Frontal cortex (tissue), 4 donors: ENCODE results near the gene DAZAP1. TPM values are rescaled to one million over a fixed set of nuclear protein-coding genes. Genes with fewer than 3 reads are reported as not detected.

ENCODE experiments used
- DNase-seq, 2 donors: peaks; one replicate each; pipeline ENCODE4 v3.0.0; 2012; ENCODE audit warnings: low spot score in 2 of 2
- FAIRE-seq: peaks from 2 replicates; lab custom pipeline; 2012; peaks lifted over from hg19 to GRCh38; lab: Jason Lieb, UNC
- total RNA-seq: library from RNA; depleted of rRNA; stranded (reverse); fragments of >200 nt; gene quantifications from one replicate; pipeline ENCODE4 v1.2.3, GENCODE V29; 2014
- donor health status: control.
- donor health status: control.
- donor health status: control.

Gene DAZAP1
- total RNA-seq, 1 donor from 2014 or later = 43.6 TPM

DNA sequence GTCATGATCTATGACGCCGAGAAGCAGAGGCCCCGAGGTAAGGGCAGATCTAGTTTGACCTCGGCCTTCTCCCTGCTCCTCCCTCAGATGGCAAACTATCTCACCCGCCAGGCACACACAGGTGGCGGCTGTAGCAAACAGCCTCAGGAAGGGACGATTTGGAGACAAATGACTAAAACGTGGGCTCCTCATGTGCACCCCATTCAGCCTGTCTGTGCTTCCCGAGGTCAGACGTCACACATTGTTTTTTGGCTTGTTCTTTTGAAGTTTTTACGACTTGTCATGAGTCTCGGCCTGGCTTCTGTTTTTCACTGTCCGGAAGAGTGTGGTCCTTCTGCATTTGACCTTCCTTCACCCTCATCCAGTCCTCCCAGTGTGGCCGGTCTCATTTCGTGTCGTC, 15.0 kb downstream of the DAZAP1 start:
- DNase-seq (no peak), FAIRE-seq (no peak)

DNA sequence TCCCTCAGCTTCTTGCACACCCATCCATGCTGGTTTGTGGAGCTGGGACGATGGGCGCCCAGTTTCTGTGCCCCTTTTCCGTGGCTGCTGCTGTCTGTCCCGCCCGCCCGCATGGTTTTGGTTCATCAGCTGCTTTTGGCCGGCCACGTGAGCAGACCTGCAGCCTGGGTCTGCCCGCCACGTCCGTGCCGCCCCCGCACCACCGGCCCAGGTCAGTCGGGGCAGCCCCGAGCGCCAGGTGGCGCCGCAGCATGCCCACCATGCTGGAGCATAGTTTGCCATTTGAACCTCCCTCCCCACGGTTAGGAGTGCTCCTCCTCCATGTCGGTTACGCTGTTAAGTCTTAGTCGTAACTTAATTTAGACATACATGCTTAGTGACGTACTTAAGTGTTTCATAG, 15.6 kb downstream of the DAZAP1 start:
- DNase-seq (no peak), FAIRE-seq (no peak)

DNA sequence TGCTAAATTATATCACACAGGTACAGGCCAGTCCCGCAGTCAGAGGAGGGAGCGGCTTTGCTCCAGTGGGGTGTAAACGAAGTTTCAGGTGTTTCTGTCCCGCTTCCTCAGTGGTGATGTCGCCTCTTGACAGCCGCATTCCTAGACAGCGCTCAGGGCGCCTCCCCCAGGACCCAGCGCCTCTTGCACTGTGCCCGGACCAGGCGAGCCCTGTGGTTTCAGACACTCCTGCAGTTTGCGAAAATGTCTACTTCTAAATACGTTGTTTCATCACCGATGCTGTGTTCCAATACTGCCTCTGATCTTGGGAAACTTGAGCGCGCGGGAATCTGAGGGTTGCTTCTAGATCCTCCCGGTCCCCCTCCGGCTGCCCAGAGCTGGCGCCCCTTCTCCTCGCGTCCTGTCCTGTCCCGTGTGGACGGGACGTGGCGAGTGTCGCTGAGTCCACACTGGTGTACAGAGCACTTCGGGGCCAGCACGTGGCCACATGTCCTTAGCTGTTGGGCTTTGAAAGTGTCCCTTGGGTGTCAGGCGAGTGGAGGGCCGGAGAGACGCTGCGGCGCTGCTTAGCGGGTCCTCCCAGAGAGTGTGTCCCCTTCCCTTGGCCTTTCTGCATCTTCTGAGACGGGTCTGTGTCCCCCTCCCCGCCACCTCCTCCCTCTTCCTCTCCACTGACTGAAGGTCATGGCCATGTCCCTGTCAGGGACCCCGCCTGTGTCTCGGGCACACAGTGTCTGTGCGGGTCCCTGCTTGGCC, 16.2 kb downstream of the DAZAP1 start:
- DNase-seq (no peak), FAIRE-seq (no peak)

DNA sequence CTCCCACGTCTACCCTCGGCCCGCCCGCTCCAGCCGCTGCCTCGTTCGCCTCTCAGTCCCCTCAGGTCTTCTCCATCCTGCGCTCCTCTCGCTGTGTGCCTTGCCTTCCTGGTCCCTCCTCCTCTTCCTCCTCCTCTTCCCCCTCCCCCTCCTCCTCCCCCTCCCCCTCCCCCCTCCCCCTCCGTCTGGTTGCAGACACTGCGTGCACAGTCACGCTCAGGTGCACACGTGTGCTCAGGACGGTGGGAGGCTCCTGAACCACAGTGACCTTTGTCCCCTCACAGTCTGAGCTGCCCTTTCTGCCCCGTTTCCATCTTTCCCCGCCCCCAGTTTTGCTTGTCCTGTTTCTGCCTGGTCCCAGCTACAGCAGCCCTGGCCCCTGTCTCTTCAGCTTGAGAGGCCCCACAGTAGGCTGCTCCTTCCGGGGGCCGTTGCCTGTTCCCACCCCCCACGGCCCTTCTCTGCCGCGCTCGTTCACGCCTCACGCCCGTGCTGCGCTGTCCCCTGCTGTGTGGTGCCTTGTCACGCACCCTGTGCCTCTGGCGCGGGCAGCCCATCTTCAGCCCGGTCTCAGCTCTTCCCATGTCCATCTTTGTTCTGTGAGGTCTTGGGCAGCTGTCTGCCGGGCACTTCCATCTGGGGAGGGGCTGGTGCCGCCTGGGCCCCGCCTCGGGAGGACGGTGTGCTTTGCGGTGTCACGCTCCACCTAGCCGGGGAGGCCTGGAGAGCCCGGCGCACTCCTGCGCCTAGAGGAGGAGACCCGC, 17.0 kb downstream of the DAZAP1 start:
- no peak for FAIRE-seq
- DNase-seq = no peak

DNA sequence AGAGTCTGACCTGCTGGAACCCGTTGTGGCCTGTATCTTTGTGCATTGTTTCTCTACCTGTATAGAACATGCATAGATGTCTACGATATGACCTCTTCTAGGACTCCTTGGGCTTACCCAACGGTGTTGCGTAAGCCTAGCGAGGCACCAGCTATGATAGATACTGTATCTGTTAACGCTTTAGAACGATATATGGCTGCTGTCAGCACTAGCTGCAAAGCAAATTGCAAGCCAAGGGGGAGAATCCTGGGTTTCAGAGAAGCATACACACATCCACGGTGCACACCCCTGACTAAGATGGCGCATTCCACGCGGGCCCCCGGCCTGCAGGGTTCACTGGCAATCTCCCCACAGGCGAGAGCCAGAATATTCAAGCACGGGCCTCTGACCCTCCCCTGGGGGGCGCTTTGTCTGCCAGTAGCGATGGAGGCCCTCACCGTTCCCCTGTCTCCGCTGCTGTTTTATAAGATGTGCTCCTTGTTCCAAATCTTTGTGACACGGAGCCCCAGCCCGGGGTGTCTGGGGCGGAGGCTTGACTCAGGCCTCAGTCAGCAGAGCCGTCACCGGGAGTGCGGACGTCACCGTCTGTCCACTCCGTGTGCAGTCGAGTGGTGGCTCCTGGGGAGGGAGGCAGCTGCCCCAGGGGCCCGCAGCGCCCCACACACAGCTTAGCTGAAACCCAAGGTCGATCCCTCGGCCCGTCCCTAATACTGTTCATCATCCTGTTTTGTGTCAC, 17.9 kb downstream of the DAZAP1 start:
- no peak for FAIRE-seq
- DNase-seq = no peak

DNA sequence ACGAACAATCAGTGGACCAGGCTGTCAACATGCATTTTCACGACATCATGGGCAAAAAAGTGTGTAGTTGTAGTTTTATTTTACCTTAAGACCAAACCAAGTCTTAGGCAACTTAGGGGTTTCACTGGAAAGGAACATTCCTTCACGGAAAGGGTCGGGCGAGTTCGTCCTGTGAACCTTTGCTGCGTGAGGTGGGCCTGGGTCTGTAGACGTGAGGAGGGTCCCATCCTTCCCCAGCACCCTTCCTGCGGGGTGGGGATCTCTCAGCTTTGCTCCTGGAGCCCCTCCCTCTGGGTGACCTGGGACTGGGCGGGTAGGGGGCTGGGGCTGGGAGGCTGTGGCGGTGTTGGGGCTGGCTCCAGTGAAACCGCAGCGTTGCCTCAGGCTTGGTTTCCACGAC, 18.5 kb downstream of the DAZAP1 start:
- no peak for FAIRE-seq

DNA sequence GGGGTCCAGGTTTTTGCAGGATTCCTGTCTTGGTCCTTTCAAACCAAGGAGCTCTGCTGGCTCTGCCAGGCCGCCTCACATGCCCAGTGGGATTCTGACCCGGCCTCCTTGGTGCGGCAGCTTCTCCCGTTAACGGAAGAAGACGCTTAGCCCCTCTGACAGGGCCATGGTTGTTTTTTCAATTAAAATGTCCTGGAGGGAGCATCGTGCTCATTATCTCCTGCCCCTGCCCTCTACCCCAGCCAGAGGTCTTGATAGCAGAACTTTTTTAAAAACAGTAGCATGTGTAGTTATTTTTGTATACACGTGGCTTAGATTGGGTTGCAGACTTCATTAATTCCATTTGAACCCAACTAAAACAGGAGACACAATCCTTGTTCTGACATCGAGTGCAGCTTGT, 19.4 kb downstream of the DAZAP1 start:
- no peak for DNase-seq
- no peak for FAIRE-seq

More for the DNA sequence above, 18.5 kb downstream of the DAZAP1 start:
- DNase-seq = no peak

DNA sequence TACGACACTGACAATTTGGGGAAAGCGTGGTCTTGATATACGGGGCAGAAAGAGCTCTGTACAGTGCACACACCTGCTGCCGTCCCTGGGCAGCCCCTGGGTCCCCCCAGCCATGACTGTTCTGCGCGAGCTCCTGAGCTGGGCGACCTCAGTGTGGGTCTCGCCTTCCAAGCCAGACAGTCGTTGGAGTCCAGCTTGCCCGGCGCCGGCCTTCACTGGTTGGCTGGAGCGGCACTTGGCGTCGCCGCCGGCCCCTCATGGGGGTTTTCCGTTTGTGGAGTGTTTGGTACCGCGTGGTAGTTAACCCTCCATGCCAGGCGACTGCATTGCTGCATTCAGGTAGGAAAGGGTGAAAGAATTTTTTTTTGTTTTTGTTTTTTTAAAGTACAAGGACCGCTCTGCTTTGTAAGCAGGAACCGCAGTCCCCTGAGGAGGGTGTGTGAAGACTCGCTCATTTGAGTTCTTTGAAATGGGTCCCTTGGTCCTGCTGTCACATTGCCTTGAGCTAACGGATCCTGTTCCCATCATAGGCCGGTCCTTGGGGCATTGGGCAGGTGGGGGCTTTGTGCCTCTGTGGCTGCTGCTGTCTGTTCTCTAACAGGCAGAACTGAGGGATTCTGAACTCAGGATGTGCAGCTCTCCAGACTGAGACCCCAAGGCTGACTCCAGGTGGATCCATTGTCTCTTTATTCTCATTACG, 20.0 kb downstream of the DAZAP1 start:
- FAIRE-seq (no peak), DNase-seq (no peak)

DNA sequence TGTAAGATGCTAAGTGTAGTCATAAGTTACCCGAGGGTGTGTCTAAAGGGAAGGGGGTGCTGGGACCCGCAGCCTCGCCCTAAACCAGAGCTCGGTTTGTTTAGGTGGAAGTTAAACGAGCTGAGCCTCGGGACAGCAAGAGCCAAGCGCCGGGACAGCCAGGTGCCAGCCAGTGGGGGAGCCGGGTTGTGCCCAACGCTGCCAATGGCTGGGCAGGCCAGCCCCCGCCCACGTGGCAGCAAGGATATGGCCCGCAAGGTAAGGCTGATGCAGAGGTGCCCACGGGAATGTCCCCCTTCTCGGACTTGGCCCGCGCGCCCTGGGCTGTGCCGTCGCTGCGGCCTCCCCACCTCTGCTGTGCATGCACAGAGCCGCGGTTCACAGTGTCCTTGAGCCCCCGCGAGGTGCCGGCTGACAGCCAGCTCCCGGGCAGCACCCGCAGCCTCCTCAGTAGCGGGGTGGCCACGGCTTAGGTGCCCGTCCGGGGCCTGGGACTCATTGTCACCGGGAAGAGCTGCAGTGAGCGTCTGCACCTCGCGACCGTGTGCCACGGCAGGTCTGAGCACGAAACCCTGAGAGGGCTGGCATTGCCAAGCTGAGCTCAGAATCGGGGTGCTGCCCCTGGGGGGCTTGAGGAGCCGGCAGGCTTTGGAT, 21.5 kb downstream of the DAZAP1 start:
- DNase-seq (no peak), FAIRE-seq (no peak)

DNA sequence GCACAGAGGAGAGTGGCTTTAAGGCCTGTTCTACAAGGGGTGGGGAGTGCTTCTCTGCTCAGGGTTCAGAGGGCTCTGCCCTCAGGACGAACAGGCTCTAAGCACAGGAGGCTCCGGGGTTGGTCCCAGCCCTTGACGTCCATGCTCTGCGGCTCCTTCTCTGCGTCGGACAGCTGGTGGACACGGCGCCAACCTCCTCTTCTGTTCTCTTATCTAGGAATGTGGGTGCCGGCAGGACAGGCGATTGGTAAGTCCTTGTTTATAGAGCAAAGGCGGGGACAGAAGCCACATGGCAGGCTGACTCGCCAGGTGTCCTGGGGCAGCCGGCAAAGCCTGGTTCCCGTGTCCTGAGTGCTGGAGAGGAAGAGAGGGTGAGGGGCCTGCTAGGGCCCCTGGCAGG, 22.4 kb downstream of the DAZAP1 start:
- DNase-seq (no peak), FAIRE-seq (no peak)

DNA sequence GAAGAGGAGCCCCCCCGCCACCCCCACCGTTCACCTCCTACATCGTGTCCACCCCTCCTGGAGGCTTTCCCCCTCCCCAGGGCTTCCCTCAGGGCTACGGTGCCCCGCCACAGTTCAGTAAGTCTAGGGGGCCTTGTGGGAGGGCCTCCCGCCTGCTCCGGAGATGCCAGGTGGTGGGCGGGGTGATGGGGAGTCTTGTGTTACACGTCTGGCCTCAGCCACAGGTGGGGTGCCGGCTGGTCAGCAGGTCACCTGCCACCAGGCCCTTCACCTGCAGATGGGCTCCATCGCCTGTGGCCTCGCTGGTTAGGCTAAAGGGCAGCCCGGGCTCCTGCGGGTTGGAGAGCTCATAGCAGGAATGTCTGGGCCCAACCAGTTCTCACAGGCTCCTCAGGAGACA, 22.9 kb downstream of the DAZAP1 start:
- FAIRE-seq = no peak
- DNase-seq = no peak

DNA sequence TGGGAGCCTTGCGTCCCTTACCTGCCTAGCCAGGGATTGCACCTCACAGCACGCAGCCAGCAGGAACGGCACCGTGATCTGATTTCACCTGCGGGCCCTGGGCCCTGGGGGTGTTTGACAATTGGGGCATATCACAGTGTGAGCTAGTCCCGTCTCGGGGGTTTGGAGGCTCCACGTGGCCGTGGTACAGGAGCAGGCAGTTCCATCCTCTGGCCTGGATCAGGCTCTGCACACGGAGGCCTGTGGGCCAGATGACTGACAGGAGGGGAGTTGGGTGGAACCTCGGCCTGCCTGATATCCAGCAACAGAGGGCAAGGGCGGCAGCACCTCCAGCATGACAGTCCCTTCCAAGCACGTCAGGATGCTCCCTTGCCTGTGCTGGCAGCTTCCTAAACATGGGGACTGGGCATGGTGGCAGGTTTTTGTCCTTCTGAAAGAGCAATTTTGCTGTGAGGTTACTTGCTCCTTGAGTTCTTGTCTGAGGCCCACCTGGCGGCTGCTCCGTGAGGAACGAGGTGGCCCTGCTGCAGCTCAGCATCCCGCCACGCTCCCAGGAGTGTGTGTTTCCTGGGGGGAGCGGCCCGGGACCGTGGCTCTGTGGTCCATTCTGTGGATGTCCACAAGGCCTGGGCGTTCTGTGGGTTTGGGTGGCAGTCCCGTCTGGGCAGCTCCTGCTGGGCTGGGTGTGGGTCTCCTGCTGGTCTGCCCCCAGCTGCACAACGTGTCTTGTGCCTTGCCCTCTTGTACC, 24.5 kb downstream of the DAZAP1 start:
- FAIRE-seq = no peak
- no peak for DNase-seq

DNA sequence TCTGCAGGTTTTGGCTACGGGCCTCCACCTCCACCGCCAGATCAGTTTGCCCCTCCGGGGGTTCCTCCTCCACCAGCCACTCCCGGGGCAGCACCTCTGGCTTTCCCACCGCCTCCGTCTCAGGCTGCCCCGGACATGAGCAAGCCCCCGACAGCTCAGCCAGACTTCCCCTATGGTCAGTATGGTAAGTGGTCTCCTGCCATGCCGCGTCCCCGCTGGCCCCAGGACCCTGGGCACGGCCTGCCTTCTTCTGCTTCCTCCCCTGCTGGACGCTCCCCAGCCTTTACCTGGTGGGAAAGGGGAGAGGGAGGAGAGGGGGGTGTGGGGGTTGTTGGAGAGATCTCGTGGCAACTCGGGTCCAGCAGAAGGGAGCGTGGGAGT, 25.1 kb downstream of the DAZAP1 start:
- DNase-seq = no peak
- no peak for FAIRE-seq

DNA sequence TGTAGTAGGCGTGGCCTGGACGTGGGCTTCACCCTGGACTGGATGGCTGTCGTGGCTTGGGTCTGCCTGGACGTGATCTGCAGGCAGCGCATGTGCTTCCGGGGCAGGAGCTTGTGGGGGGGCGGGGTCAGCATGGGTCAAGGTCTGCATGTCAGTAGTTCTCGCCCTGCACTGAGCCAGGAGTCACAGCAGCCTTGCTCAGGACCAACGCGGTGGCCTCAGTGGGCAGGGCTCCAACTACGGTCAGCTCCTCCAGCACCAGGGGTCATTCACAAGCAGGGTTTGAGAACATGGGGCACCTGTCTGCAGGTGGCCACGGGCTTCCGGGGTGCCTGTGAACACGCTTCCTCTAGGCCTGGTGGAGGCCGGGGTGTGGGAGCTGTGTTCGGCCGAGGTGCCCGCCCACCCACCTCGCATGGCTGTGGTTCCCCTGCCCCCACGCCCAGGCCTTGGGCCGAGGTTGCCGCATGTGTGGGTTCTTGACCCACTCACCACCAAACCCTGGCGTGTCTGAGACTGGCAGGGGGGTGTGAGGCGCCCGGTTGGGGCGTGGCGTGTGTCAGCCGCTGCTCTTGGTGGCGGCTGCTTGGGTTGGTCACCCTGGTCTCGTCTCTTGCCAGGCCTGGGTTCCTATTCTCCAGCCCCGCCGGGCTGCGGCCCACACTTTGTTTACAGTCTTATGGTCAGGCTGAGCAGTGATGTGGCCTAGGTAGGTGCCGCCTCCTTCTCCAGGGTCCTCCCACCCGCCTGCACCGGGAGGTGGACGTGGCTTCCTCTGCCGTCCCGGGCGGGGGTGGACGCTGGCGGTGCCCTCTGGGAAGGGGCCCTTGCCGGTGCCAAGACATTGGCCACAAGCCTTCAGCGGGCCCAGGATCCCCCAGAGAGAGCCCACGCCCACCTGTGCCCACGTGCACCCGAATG, 26.0 kb downstream of the DAZAP1 start:
- FAIRE-seq = no peak
- DNase-seq = no peak

DNA sequence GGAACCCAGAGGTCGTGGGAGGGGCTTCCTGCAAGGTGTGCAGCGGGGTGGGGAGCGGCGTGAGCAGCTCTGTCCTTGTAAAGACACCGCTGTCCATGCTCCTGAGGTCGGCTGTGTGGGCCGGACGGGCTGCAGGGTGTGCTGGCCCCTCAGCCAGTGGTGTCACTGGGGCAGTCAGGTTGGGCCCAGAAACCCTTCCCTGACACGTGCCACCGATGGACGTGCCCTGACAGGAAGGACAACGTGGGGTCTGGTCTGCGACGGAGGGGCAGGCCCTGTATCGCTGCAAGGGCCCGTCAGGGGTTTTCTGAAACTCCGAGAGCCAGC, 26.6 kb downstream of the DAZAP1 start:
- FAIRE-seq (no peak), DNase-seq (no peak)

DNA sequence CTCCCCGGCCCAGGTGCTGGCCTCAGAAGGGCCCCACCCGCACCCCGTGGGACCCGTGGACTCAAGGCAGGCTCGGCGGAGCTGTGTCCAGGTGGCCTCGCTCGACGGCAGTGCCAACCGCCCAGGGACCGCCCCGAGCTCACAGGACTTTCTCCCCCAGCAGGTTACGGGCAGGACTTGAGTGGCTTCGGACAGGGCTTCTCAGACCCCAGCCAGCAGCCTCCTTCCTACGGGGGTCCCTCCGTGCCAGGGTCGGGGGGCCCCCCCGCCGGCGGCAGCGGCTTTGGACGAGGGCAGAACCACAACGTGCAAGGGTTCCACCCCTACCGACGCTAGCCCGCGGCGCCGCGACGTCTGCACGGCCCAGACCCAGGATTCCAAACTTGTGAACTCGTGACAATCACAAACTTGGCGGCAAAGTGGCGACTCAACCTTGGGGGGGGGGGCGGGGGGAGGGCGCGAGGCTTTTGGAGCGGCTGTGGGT, 27.2 kb downstream of the DAZAP1 start:
- FAIRE-seq = no peak
- DNase-seq = no peak

DNA sequence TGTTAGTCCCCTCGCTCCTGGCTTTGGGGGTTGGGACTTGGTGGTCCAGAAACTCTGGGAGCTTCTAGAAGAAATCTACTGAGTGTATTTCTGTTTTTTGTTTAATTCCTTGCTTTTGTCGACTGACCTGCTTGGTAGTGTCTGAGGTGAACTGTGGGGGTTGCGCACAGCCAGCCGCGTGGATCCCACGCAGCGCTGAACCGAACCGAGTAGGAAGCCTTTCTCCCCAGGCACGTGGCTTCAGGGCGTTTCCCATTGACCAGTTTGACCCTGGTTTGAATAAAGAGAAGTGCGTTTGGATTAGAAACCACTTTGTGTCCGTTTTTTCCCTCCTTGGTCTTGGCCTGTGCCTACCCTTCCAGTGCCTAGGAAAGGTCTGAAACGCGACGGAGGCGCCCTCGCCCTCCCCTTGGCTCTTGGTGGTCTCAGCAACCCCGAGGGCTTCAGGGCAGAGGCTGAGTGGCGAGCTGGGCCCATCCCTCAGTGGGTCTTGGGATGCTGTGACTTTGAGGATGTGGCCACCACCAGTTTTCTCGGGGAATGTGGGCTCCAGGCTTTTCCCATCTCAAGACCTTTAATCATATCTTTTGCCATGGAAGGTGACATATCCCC, 28.1 kb downstream of the DAZAP1 start:
- FAIRE-seq (no peak), DNase-seq (no peak)

DNA sequence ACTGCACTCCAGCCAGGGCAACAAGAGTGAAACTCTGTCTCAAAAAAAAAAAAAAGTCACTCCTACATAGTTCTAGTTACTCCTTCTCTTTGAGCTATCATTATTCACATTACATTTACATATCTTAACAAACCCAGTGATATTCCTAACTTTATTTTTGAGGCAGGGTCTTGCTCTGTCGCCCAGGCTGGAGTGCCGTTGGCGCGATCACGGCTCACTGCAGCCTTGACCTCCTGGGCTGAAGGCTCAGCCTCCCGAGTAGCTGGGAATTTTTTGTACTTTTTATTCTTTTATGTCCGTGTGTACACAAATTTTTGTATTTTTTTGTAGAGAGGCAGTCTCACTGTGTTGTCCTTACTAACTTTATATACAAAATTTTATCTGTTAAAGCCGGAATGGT, 30.2 kb downstream of the DAZAP1 start:
- no peak for FAIRE-seq
- DNase-seq = no peak
